Activated CD4-positive, alpha-beta memory T cell treated with anti-CD3 and anti-CD28 coated beads for 36 hours (primary cell): Measurements from ENCODE around the gene GNAQ. TPM values are rescaled to one million over a fixed set of nuclear protein-coding genes. Genes with fewer than 3 reads are reported as not detected.
"Not testable (repeated sequence)": the region's sequence is repeated elsewhere in the genome, so short reads cannot be mapped to it uniquely, and the experiment has no call there.

Source experiments
- CTCF ChIA-PET: fragments of 350-600 bp; sonication (Branson Sonifier 250); formaldehyde crosslinking; loops from one replicate; lab custom pipeline; 2021; ENCODE audit warnings: antibody characterized with exemption, inconsistent platforms; lab: Charles Lee
- POLR2A ChIA-PET: fragments of 350-600 bp; sonication (Branson Sonifier 250); formaldehyde crosslinking; loops from one replicate; lab custom pipeline; 2021; ENCODE audit warnings: antibody characterized with exemption; lab: Charles Lee
- DNase-seq: peaks from one replicate; pipeline ENCODE4 v3.0.0-alpha.2; 2020
- H3K27ac Mint-ChIP-seq: one replicate; pipeline ENCODE4 v1.8.0; 2021; ENCODE audit warnings: mixed read lengths
- H3K27me3 Mint-ChIP-seq: one replicate; pipeline ENCODE4 v1.8.0; 2021; ENCODE audit warnings: mixed read lengths
- H3K36me3 Mint-ChIP-seq: one replicate; pipeline ENCODE4 v1.8.0; 2021; ENCODE audit warnings: mixed read lengths
- H3K4me1 Mint-ChIP-seq: one replicate; pipeline ENCODE4 v1.8.0; 2021; ENCODE audit warnings: low read depth, mixed read lengths
- H3K4me3 Mint-ChIP-seq: one replicate; pipeline ENCODE4 v1.8.0; 2021; ENCODE audit warnings: mild to moderate bottlenecking, mixed read lengths
- H3K9me3 Mint-ChIP-seq: one replicate; pipeline ENCODE4 v1.8.0; 2021; ENCODE audit warnings: mixed read lengths
- intact Hi-C: fragments of 100-400 bp; cut with micrococcal nuclease; formaldehyde crosslinking; loops from one replicate; pipeline ENCODE4 v1.15.1; 2023
- total RNA-seq, 2 experiments: library from RNA; stranded (reverse); gene quantifications; one replicate each; pipeline ENCODE4 v1.2.3, GENCODE V29; 2021

The GNAQ gene
- total RNA-seq, 2 experiments from 2014 or later, result 25.9 to 26.1 TPM

DNA sequence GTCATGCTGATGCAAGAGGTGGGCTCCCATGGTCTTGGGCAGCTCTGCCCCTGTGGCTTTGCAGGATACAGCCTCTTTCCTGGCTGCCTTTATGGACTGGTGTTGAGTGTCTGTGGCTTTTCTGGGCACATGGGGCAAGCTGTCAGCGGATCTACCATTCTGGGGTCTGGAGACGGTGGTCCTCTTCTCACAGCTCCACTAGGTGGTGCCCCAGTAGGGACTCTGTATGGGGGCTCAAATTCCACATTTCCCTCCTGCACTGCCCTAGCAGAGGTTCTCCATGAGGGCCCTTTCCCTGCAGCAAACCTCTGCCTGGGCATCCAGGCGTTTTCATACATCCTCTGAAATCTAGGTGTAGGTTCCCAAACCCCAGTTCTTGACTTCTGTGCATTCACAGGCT is 340.9 kb downstream of the GNAQ start:
- H3K9me3 Mint-ChIP-seq, H3K27ac Mint-ChIP-seq, H3K4me3 Mint-ChIP-seq, H3K27me3 Mint-ChIP-seq, H3K36me3 Mint-ChIP-seq, POLR2A ChIA-PET, intact Hi-C loops, H3K4me1 Mint-ChIP-seq, DNase-seq: not testable (repeated sequence)
- CTCF ChIA-PET, result interaction anchor here (0.7 kb wide), 1 partner anchor 38 kb away, joined by 4 read pairs; no protein-coding TSS in a partner anchor

DNA sequence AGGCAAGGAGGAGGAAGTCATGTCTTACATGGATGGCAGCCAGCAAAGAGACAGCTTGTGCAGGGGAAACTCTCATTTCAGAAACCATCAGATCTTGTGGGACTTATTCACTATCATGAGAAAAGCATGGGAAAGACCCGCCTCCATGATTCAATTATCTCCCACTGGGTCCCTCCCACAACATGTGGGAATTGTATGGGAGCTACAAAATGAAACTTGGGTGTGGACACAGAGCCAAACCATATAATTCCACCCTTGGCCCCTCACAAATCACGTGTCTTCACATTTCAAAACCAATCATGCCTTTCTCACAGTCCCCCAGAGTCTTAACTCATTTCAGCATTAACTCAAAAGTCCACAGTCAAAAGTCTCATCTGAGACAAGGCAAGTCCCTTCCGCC is 341.5 kb downstream of the GNAQ start:
- H3K9me3 Mint-ChIP-seq, intact Hi-C loops, DNase-seq, H3K36me3 Mint-ChIP-seq, H3K4me3 Mint-ChIP-seq, POLR2A ChIA-PET, H3K27me3 Mint-ChIP-seq, H3K4me1 Mint-ChIP-seq, H3K27ac Mint-ChIP-seq, CTCF ChIA-PET: not testable (repeated sequence)

GRCh38 chr9:77687737-77688136 is 343.9 kb downstream of the GNAQ start:
- not testable (repeated sequence) for H3K27ac Mint-ChIP-seq

DNA sequence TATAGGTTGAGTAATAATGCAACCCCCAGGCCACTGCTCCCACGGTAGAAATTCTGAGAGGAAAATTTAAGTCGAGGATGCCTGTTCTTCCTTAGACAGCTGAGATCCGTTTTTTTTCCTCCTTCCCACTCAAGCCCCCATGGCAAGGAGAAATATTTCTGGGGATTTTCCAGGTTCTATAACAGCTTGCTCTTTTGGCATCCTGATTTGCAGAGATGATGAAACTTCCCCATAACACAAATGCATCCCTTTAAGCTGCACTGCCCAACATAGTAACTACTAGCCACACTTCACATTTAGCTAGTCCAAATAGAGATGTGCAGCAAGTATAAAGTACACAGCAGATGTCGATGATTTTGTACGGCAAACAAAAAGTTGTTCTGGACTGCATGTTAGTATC is 351.0 kb downstream of the GNAQ start:
- H3K36me3 Mint-ChIP-seq, result no peaks in the 10 kb centered on the region
- intact Hi-C loops, result no loop called here

More at GRCh38 chr9:77687737-77688136, 343.9 kb downstream of the GNAQ start:
- H3K27me3 Mint-ChIP-seq, CTCF ChIA-PET, H3K4me3 Mint-ChIP-seq, H3K4me1 Mint-ChIP-seq, DNase-seq, H3K9me3 Mint-ChIP-seq, POLR2A ChIA-PET, intact Hi-C loops, H3K36me3 Mint-ChIP-seq: not testable (repeated sequence)

GRCh38 chr9:77679661-77680368 is 351.8 kb downstream of the GNAQ start:
- intact Hi-C loops, result no loop called here
- POLR2A ChIA-PET, result interaction anchor here (0.6 kb wide), 1 partner anchor 86 kb away, joined by 3 read pairs; no protein-coding TSS in a partner anchor
- H3K27ac Mint-ChIP-seq, result no peak overlapping the region
- CTCF ChIA-PET, result interaction anchor here (0.9 kb wide), 1 partner anchor 223 kb away, joined by 4 read pairs; no protein-coding TSS in a partner anchor
- no peaks in the 10 kb centered on the region for H3K4me1 Mint-ChIP-seq
- no peak for DNase-seq
- H3K9me3 Mint-ChIP-seq, result peaks cover 3% of the 10 kb centered on the region
- no peak overlapping the region for H3K4me3 Mint-ChIP-seq
- H3K36me3 Mint-ChIP-seq, result no peaks in the 10 kb centered on the region
- H3K27me3 Mint-ChIP-seq, result peaks cover 2% of the 10 kb centered on the region

More for the DNA sequence above, 351.0 kb downstream of the GNAQ start:
- DNase-seq, result no peak
- Mint-ChIP-seq H3K27ac (no peak overlapping the region), H3K27me3 (peaks cover 2% of the 10 kb centered on the region), H3K4me3 (no peak overlapping the region), H3K4me1 (no peaks in the 10 kb centered on the region), H3K9me3 (peaks cover 3% of the 10 kb centered on the region)
- POLR2A ChIA-PET, result no interaction called here
- CTCF ChIA-PET, result no interaction called here

- no peak overlapping the region for H3K4me3 Mint-ChIP-seq
- ChIA-PET CTCF (interaction anchor here (0.9 kb wide), 1 partner anchor 222 kb away, joined by 4 read pairs; no protein-coding TSS in a partner anchor), POLR2A (no interaction called here)
- H3K36me3 Mint-ChIP-seq, result no peaks in the 10 kb centered on the region
- no peaks in the 10 kb centered on the region for H3K4me1 Mint-ChIP-seq
- peaks cover 3% of the 10 kb centered on the region for H3K9me3 Mint-ChIP-seq
- intact Hi-C loops, result no loop called here
- H3K27me3 Mint-ChIP-seq, result peaks cover 2% of the 10 kb centered on the region
- DNase-seq, result no peak
- H3K27ac Mint-ChIP-seq, result no peak overlapping the region
These were observed 352.5 kb downstream of the GNAQ start for GRCh38 chr9:77679088-77679487.

- Mint-ChIP-seq H3K4me3 (no peak overlapping the region), H3K4me1 (no peaks in the 10 kb centered on the region), H3K9me3 (no peaks in the 10 kb centered on the region), H3K27ac (no peak overlapping the region), H3K27me3 (peaks cover 2% of the 10 kb centered on the region), H3K36me3 (no peaks in the 10 kb centered on the region)
- no peak for DNase-seq
- CTCF ChIA-PET, result no interaction called here
- POLR2A ChIA-PET, result no interaction called here
- intact Hi-C loops, result no loop called here
These were observed 353.6 kb downstream of the GNAQ start for GRCh38 chr9:77677957-77678535.

GRCh38 chr9:77677397-77677796 is 354.2 kb downstream of the GNAQ start:
- no peaks in the 10 kb centered on the region for H3K4me1 Mint-ChIP-seq
- CTCF ChIA-PET, result no interaction called here
- H3K9me3 Mint-ChIP-seq, result no peaks in the 10 kb centered on the region
- no peak overlapping the region for H3K27ac Mint-ChIP-seq
- peaks cover 2% of the 10 kb centered on the region for H3K27me3 Mint-ChIP-seq
- POLR2A ChIA-PET, result no interaction called here
- no peak for DNase-seq
- intact Hi-C loops, result no loop called here
- H3K4me3 Mint-ChIP-seq, result no peak overlapping the region
- no peaks in the 10 kb centered on the region for H3K36me3 Mint-ChIP-seq

GRCh38 chr9:77673941-77674791 is 357.4 kb downstream of the GNAQ start:
- CTCF ChIA-PET, result interaction anchor here (0.9 to 1.1 kb wide), 2 partner anchors 77 kb away, joined by 3 read pairs; no protein-coding TSS in a partner anchor
- no peak overlapping the region for H3K27ac Mint-ChIP-seq
- H3K36me3 Mint-ChIP-seq, result no peaks in the 10 kb centered on the region
- intact Hi-C loops, result no loop called here
- H3K9me3 Mint-ChIP-seq, result no peaks in the 10 kb centered on the region
- no peak overlapping the region for H3K4me3 Mint-ChIP-seq
- POLR2A ChIA-PET, result no interaction called here
- peaks cover 2% of the 10 kb centered on the region for H3K27me3 Mint-ChIP-seq
- no peaks in the 10 kb centered on the region for H3K4me1 Mint-ChIP-seq
- DNase-seq, result no peak

DNA sequence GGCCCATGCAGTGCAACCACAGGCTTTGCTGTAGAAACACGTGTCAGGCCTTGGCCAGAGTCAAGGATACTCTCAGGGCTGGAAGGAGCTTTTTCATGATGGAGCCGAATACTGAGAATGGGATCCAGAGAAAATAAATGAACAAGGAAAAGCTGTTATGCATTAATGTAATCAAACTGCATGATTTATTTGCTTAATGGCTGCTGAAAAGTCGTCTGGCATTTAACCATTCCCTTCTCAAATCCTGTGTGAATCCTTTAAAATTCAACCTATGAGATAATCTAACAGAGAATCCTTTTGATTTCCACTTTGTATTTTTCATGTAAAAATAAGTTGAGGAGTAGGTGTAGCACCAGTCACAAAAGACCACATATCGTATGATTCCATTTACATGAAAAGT is 359.4 kb downstream of the GNAQ start:
- no peak for DNase-seq
- H3K9me3 Mint-ChIP-seq, result no peaks in the 10 kb centered on the region
- H3K4me1 Mint-ChIP-seq, result no peaks in the 10 kb centered on the region
- H3K4me3 Mint-ChIP-seq, result no peak overlapping the region
- POLR2A ChIA-PET, result no interaction called here
- CTCF ChIA-PET, result no interaction called here
- no peak overlapping the region for H3K27ac Mint-ChIP-seq
- H3K36me3 Mint-ChIP-seq, result no peaks in the 10 kb centered on the region
- intact Hi-C loops, result no loop called here
- no peaks in the 10 kb centered on the region for H3K27me3 Mint-ChIP-seq

DNA sequence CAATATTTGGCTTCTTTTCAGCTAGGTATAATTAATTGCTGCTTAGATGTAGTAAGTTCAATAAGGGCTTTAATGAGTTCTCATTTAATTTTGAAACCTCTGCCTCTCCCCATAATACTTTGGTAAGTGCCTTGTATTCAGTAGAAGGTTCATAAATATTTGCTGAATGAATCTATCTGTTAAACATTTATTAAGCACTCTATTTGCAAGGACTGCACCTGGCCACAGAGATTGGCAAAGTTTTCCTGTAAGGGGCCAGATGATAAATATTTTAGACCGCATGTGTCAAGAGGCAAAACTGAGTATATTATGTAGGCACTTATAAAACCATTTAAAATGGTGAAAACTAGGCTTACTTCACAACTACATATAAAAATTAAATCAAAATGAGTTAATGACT is 364.5 kb downstream of the GNAQ start:
- CTCF ChIA-PET, result no interaction called here
- Mint-ChIP-seq H3K27ac (no peak overlapping the region), H3K27me3 (peaks cover 2% of the 10 kb centered on the region), H3K4me1 (no peaks in the 10 kb centered on the region), H3K9me3 (no peaks in the 10 kb centered on the region), H3K36me3 (no peaks in the 10 kb centered on the region), H3K4me3 (no peak overlapping the region)
- POLR2A ChIA-PET, result no interaction called here
- intact Hi-C loops, result no loop called here
- no peak for DNase-seq
